B cell (primary cell): ENCODE data around the gene MAGEL2. TPM values are rescaled to one million over a fixed set of nuclear protein-coding genes. Genes with fewer than 3 reads are reported as not detected.

Source experiments
- ATAC-seq: fragments of 200-7000 bp; cut with Tn5 transposase; one replicate; pipeline ENCODE4 v1.10.0; 2021; ENCODE audit warnings: low read depth, mild to moderate bottlenecking, moderate number of reproducible peaks, moderate library complexity
- CTCF ChIA-PET: fragments of 350-600 bp; sonication (Branson Sonifier 250); formaldehyde crosslinking; loops from one replicate; lab custom pipeline; 2021; ENCODE audit warnings: antibody characterized with exemption, inconsistent platforms; lab: Charles Lee
- POLR2A ChIA-PET: fragments of 350-600 bp; sonication (Branson Sonifier 250); formaldehyde crosslinking; loops from one replicate; lab custom pipeline; 2021; ENCODE audit warnings: antibody characterized with exemption; lab: Charles Lee
- DNase-seq: peaks from one replicate; pipeline ENCODE4 v3.0.0; 2013
- H2AFZ ChIP-seq: 2 replicates; pipeline ENCODE4 v1.6.1; 2012; ENCODE audit warnings: mild to moderate bottlenecking, low read depth, low read length; ENCODE audit not compliant: insufficient read depth, poor library complexity, severe bottlenecking
- H3K27ac ChIP-seq, 2 donors: 1 replicate in 1 of 2; 2 replicates in 1 of 2; pipeline ENCODE4 v1.5.1; 2012 to 2013; ENCODE audit warnings: low read length in 2 of 2, mild to moderate bottlenecking in 2 of 2, moderate library complexity in 1 of 2
- H3K27me3 ChIP-seq, 4 experiments: fragments of 200-600 bp in 1 of 4; sonication (generic) in 1 of 4; replicated peaks in 1 of 4; 1 replicate in 2 of 4; 2 replicates in 2 of 4; pipeline versions ENCODE4 v1.6.1 to v1.7.0; 2013 to 2016; ENCODE audit warnings: low read length in 3 of 4, mild to moderate bottlenecking in 2 of 4, mixed read lengths in 1 of 4, moderate library complexity in 1 of 4; ENCODE audit not compliant: insufficient read depth in 4 of 4, control insufficient read depth in 3 of 4; ENCODE audit errors: control extremely low read depth in 1 of 4
- H3K36me3 ChIP-seq, 2 experiments: replicated peaks in 1 of 2; 1 replicate in 1 of 2; 2 replicates in 1 of 2; pipeline versions ENCODE4 v1.6.1 to v1.7.1; 2013; ENCODE audit warnings: low read length in 1 of 2; ENCODE audit not compliant: insufficient read depth in 2 of 2, control insufficient read depth in 1 of 2; ENCODE audit errors: control extremely low read depth in 1 of 2, extremely low read depth in 1 of 2
- H3K4me1 ChIP-seq, 2 donors: fragments of 200-600 bp in 1 of 2; sonication (generic) in 1 of 2; 1 replicate in 1 of 2; 2 replicates in 1 of 2; pipeline versions ENCODE4 v1.5.1 to v1.6.1; 2013 to 2017; ENCODE audit warnings: low read length in 2 of 2; ENCODE audit not compliant: control insufficient read depth in 2 of 2, insufficient read depth in 2 of 2
- H3K4me2 ChIP-seq: replicated peaks from 2 replicates; pipeline ENCODE3; 2012; ENCODE audit warnings: mild to moderate bottlenecking, low read depth, low read length; ENCODE audit not compliant: poor library complexity, severe bottlenecking
- H3K4me3 ChIP-seq, 5 experiments: fragments of 200-600 bp in 1 of 5; sonication (generic) in 1 of 5; 1 replicate in 3 of 5; 2 replicates in 2 of 5; pipeline versions ENCODE4 v1.5.1 to v1.7.0; 2011 to 2016; ENCODE audit warnings: low read length in 4 of 5, mild to moderate bottlenecking in 4 of 5, low read depth in 2 of 5, control low read depth in 1 of 5, moderate library complexity in 1 of 5; ENCODE audit not compliant: insufficient read depth in 1 of 5; ENCODE audit errors: control extremely low read depth in 1 of 5, extremely low read depth in 1 of 5
- H3K79me2 ChIP-seq: fragments of 200-600 bp; sonication (generic); one replicate; pipeline ENCODE4 v1.6.0; 2016; ENCODE audit warnings: low read length; ENCODE audit not compliant: control insufficient read depth, insufficient read depth
- H3K9ac ChIP-seq: fragments of 200-600 bp; sonication (generic); 2 replicates; pipeline ENCODE4 v1.6.1; 2017; ENCODE audit warnings: mild to moderate bottlenecking, low read length, moderate library complexity
- H3K9me3 ChIP-seq, 3 donors: one replicate each; pipeline versions ENCODE4 v1.6.1 to v1.7.1; 2013; ENCODE audit warnings: low read length in 2 of 3; ENCODE audit not compliant: control insufficient read depth in 2 of 3, insufficient read depth in 1 of 3; ENCODE audit errors: control extremely low read depth in 1 of 3
- H4K20me1 ChIP-seq: 2 replicates; pipeline ENCODE4 v1.6.0; 2012; ENCODE audit warnings: mild to moderate bottlenecking, low read length; ENCODE audit not compliant: insufficient read depth, control insufficient read depth, poor library complexity, severe bottlenecking
- H3K27ac Mint-ChIP-seq: one replicate; pipeline ENCODE4 v1.8.0; 2021; ENCODE audit warnings: mixed read lengths
- H3K27me3 Mint-ChIP-seq: one replicate; pipeline ENCODE4 v1.8.0; 2021; ENCODE audit warnings: mixed read lengths
- H3K4me1 Mint-ChIP-seq: one replicate; pipeline ENCODE4 v1.8.0; 2021; ENCODE audit warnings: mixed read lengths
- H3K4me3 Mint-ChIP-seq: one replicate; pipeline ENCODE4 v1.8.0; 2021; ENCODE audit warnings: mixed read lengths
- H3K9me3 Mint-ChIP-seq: one replicate; pipeline ENCODE4 v1.8.0; 2022; ENCODE audit warnings: mixed read lengths; ENCODE audit not compliant: insufficient read depth
- EZH2 ChIP-seq: IDR thresholded peaks from 2 replicates; pipeline ENCODE4 v1.6.1; 2012; ENCODE audit warnings: borderline replicate concordance, low read depth, mild to moderate bottlenecking, moderate library complexity, low read length; ENCODE audit not compliant: insufficient read depth, poor library complexity, severe bottlenecking
- WGBS: methylation state at CpG from one replicate; pipeline ENCODE4 v1.1.5; 2013; ENCODE audit warnings: missing lambda C conversion rate; ENCODE audit not compliant: insufficient coverage; 5-methylcytosine and 5-hydroxymethylcytosine counted together
- intact Hi-C: fragments of 100-400 bp; cut with micrococcal nuclease; formaldehyde crosslinking; loops from one replicate; pipeline ENCODE4 v1.10.0; 2022
- polyA plus RNA-seq: library from polyadenylated mRNA; depleted of rRNA; stranded (reverse); fragments of >200 nt; gene quantifications from 2 replicates; pipeline ENCODE4 v1.2.3, GENCODE V29; 2012
- total RNA-seq, 2 donors: library from RNA; stranded (reverse); fragments of 120-200 nt in 1 of 2; gene quantifications; 1 replicate in 1 of 2; 2 replicates in 1 of 2; pipeline versions ENCODE4 v1.2.3 to v1.2.4, GENCODE V29; 2013 to 2022
- TF ChIP-seq, protein P1 (sequence below): fragments of 200-600 bp; IDR thresholded peaks from one replicate; pipeline ENCODE4 v1.8.0; 2022; ENCODE audit warnings: antibody characterized with exemption, mild to moderate bottlenecking

The MAGEL2 gene
- total and polyA plus RNA-seq, 2 donors (not counting 1 experiment from before 2014, with no cell fraction given): not detected

DNA sequence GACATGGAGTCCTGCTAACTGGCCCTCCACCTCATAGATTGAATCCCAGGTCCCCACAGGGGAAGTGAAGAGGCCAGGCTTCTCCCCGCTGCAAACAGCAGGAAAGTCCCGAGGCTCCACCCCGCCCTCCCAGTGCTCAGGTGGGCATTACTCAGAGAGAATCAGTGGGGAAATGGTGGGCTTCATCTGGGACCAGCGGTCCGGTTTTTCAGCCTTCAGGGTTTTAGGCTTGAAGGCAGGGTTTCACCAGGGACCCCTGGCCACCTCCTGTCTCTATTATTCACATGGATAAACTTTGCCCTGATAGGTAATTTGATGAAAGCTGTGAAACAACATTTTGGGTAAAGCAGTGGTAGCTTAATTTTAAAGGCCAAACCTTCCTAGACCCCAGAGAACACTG is 50.9 kb downstream of the MAGEL2 start:
- H3K79me2 ChIP-seq: no peaks in the 10 kb centered on the region
- H2AFZ ChIP-seq: no peak overlapping the region
- Mint-ChIP-seq H3K4me3 (no peak overlapping the region), H3K9me3 (no peaks in the 10 kb centered on the region), H3K4me1 (no peaks in the 10 kb centered on the region), H3K27ac (no peak overlapping the region), H3K27me3 (no peaks in the 10 kb centered on the region)
- H4K20me1 ChIP-seq: no peaks in the 10 kb centered on the region
- H3K4me2 ChIP-seq: no peak overlapping the region
- intact Hi-C loops: no loop called here
- no peak overlapping the region for H3K4me3 ChIP-seq
- TF ChIP-seq EZH2: no peak
- TF ChIP-seq, protein P1, sequence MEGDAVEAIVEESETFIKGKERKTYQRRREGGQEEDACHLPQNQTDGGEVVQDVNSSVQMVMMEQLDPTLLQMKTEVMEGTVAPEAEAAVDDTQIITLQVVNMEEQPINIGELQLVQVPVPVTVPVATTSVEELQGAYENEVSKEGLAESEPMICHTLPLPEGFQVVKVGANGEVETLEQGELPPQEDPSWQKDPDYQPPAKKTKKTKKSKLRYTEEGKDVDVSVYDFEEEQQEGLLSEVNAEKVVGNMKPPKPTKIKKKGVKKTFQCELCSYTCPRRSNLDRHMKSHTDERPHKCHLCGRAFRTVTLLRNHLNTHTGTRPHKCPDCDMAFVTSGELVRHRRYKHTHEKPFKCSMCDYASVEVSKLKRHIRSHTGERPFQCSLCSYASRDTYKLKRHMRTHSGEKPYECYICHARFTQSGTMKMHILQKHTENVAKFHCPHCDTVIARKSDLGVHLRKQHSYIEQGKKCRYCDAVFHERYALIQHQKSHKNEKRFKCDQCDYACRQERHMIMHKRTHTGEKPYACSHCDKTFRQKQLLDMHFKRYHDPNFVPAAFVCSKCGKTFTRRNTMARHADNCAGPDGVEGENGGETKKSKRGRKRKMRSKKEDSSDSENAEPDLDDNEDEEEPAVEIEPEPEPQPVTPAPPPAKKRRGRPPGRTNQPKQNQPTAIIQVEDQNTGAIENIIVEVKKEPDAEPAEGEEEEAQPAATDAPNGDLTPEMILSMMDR: no peak
- no peaks in the 10 kb centered on the region for H3K36me3 ChIP-seq
- ChIA-PET POLR2A (no interaction called here), CTCF (no interaction called here)
- no peaks in the 10 kb centered on the region for H3K4me1 ChIP-seq
- no peaks in the 10 kb centered on the region for H3K27me3 ChIP-seq
- 86% methylated on average over 3 of the region's 5 CpGs for WGBS
- no peak overlapping the region for H3K27ac ChIP-seq
- ATAC-seq: no peak
- no peaks in the 10 kb centered on the region for H3K9me3 ChIP-seq
- H3K9ac ChIP-seq: no peak overlapping the region
- no peak for DNase-seq

DNA sequence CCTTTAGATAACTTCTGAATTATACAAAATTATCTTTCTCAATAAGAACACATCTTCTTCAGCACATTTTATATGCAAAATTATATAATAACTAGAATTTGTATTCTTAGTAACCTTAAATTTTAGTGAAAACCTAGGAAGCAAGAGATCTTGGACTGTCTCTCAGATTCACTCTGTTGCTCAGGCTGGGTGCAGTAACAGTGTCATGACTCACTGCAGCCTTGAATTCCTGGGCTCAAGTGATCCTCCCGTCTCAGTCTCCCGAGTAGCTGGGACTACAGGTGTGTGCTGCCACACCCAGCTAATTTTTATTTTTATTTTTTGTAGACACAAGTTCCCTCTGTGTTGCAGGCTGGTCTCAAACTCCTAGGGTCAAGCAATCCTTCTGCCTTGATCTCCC is 52.3 kb downstream of the MAGEL2 start:
- Histone ChIP-seq H3K36me3 (no peaks in the 10 kb centered on the region), H3K79me2 (no peaks in the 10 kb centered on the region), H3K27ac (no peak overlapping the region), H3K4me1 (no peaks in the 10 kb centered on the region), H3K27me3 (no peaks in the 10 kb centered on the region), H4K20me1 (no peaks in the 10 kb centered on the region), H3K4me3 (no peak overlapping the region), H2AFZ (no peak overlapping the region), H3K9ac (no peak overlapping the region), H3K9me3 (no peaks in the 10 kb centered on the region), H3K4me2 (no peak overlapping the region)
- H3K9me3 Mint-ChIP-seq: peaks cover 2% of the 10 kb centered on the region
- H3K4me1 Mint-ChIP-seq: no peaks in the 10 kb centered on the region
- no peaks in the 10 kb centered on the region for H3K27me3 Mint-ChIP-seq
- CTCF ChIA-PET: interaction anchor here (0.6 kb wide), 1 partner anchor 137 kb away, joined by 3 read pairs; no protein-coding TSS in a partner anchor
- TF ChIP-seq, protein P1: no peak
- no peak for TF ChIP-seq EZH2
- no peak overlapping the region for H3K4me3 Mint-ChIP-seq
- no peak for DNase-seq
- intact Hi-C loops: no loop called here
- no peak for ATAC-seq
- WGBS: 93% methylated on average over 2 of the region's 2 CpGs
- H3K27ac Mint-ChIP-seq: no peak overlapping the region
- POLR2A ChIA-PET: no interaction called here
